HS-27A (cell line): ENCODE data around the gene SHC4.
"Not testable (repeated sequence)": the region's sequence is repeated elsewhere in the genome, so short reads cannot be mapped to it uniquely, and the experiment has no call there.

Experiments used
- DNase-seq: peaks from one replicate; pipeline ENCODE4 v3.0.0-alpha.2; 2012; ENCODE audit warnings: low read depth, missing footprints

SHC4 gene

DNA sequence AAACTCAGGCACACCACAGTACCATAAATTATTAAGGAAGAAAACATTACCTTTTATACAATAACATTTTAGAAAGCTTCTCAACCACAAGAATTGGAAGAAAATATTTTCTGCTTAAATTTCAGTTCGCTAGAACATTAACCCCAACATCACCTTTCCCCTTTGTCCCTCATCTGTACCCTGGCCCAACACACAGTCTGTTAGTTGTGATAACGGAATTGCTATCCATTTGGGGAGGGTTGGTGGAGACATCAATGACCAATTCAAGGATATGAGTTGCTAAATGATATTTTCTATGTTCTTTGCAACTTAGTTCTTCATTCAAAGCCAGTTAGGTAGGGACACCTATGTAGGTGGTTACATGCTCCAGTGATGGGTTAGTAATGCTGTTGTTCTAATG is 80.0 kb downstream of the SHC4 start:
- DNase-seq, result no peak

DNA sequence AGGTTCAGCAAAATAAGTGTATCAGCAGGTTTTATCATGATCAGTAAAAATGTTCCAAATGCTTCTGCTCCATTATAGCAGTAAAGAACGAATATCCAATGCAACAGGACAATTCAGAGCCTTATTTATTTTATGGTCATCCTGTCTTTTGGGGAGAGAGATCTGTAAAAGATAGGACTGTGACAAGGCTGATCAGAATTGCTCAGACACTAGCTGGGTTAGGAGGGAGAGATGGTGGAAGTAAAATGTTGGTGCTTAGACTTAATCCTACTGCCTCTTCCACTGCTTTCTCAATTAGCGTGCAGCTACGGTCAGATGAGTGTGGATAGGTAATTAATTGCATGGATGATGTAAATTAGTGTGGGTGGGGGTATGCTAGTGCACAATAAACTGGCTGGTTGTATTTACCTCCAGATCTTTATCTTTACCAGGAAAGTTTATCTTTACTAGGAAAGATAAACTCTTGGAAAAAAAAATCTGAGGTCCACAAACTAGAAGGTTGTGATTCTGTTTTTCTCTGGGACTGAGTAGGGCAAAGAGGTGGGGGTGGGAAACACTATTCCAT is 83.6 kb downstream of the SHC4 start:
- no peak for DNase-seq

DNA sequence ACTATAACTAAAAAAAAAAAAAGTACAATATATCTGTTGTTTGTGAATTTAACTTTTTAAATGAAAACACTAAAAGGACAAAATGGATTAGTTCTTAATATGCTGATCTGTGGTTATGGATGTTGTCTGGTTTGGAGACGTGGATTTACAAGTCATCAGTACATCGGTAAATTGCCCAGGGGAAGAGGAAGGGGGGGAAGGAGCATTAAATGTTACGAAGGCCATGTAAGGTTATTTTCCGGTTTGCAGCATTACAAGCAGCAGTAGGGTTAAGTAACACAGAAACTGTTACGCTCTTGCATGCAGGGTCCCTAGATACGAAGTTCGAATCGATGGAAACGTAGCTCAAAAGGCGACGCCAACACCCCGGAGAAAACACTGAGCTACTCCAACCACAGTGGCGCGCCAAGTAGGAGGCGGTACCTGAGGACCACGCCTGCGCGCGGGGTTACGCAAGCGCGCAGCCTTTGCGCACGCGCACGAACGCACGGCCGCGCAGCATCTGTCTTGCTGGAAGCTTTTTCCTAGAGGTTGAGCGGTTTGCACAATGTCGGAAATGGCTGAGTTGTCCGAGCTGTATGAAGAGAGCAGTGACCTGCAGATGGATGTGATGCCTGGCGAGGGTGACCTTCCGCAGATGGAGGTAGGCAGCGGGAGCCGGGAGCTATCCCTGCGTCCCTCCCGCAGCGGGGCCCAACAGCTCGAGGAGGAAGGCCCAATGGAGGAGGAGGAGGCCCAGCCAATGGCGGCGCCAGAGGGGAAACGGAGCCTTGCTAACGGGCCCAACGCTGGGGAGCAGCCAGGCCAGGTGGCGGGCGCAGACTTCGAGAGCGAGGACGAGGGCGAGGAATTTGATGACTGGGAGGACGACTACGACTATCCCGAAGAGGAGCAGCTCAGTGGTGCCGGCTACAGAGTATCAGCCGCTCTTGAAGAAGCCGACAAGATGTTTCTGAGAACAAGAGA is 85.8 kb downstream of the SHC4 start, which contains the start of gene EID1:
Gene EID1 (plus strand): TSS at position 505 of the 966 bp plus-strand sequence. CDS start 43 bp downstream, at position 548.
- peak; percentile 88 for DNase-seq

DNA sequence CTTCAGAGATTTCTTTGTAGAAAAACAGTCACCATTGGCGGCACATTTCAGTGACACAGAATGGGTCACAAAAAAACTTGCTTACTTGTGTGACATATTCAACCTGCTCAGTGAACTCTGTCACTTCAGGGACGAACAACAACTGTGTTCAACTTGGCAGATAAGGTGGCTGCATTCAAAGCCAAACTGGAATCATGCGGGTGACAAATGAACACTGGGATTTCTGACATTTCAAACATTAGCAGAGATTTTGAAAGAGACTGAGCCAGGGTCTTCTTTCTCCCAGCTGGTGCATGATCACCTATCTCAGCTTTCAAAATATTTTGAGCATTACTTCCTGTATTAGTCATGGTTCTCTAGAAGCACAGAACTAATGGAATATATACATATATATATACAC is 87.7 kb downstream of the SHC4 start:
- no peak for DNase-seq

DNA sequence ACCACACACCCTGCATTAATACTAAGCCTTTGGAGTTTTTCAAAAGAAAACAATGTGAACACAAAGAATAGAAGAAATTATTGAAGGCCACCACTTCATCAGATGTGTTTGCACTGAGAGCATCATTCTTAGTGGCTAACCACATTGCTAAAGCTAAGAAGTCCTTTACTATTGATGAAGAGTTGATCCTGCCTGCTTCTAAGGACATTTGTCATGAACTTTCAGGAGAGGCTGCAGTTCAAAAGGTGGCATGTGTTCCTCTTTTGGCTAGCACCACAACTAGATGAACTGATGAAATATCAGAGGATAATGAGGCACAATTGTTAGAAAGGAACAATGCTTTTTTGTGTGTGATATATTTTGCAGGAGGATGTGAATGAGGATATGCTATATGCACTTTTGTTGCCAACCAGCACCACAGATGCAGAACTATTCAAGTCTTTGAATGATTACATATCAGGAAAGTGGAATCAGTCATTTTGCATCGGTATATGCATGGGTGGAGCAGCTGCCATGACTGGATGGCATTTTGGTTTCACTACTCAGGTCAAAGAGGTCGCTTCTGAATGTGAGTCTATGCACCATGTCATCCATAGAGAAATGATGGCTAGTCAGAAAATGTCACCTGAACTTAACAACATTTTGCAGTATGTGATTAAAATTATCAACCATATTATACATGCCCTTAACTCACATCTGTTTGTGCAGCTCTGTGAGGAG is 88.3 kb downstream of the SHC4 start:
- DNase-seq, result no peak

DNA sequence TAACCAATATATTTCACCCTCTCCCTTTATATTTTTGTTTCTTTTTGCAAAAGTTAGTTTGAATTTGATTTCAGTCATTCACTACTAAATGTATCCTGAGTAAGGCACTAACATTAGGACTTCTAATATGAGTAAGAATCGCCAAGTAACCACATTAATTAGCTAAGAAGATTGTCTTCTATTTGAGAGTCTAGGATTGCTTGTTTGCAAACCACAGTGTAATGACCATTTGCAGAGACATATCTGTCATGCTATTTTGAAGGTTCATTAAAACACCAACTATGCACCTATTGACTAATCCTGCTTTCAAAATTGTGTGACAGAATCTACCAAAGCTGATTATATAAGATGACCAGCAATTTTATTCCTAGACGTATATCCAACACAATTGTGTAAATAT is 91.1 kb downstream of the SHC4 start:
- no peak for DNase-seq

DNA sequence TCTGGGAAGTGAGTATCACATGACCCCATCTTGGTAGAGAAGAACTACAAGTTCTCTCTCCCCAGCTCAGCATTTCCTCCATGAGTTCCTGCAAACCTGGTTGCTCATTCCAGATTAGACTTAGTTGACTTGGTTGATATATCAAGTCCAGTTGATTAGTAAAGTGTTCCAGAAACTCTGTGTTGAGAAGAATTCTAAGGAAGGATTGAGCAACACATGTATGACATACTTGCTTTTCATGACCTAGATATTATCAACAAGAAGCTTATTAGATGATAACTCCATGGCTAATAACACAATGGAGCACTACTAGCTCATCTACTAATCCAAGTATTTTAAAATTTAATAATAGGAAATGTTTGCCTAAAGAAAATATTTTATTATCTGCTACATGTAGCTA is 92.2 kb downstream of the SHC4 start:
- DNase-seq, result no peak

DNA sequence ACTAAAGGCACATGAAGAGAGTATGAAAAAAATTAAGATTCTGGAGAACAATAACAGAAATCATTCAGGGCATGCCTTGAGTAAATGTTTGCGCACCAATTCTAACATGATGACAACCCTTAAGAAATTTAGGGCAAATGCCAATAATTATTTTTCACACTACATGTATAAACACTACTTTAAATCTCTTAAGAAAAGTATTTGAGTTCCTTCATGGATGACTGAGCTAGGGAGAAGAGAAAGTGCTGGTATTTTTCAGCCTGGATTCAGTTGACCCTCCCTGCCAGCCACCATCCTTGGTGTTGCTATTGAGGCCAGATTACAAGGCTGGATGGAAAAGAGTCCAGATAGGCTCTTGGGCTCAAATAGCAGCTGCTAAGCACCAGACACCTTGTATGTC is 93.8 kb downstream of the SHC4 start:
- DNase-seq, result no peak

DNA sequence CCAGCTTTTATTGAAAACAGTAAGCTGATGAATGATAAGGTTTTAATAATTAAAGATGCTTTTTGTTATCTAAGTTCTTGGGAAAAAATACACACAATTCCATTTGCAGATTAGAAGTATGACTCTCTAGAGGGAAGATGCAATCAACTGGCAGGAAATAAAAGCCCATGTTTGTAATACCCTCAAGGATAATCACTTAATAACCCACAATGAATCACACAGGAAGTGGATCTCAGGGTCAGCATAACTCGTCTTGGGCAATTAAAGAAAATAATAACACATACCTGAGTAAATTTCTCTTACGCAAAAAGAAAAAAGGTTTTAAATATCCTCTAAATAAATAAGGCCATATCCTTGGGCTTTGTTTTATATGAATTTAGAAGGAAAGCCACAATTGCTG is 95.2 kb downstream of the SHC4 start:
- no peak for DNase-seq

DNA sequence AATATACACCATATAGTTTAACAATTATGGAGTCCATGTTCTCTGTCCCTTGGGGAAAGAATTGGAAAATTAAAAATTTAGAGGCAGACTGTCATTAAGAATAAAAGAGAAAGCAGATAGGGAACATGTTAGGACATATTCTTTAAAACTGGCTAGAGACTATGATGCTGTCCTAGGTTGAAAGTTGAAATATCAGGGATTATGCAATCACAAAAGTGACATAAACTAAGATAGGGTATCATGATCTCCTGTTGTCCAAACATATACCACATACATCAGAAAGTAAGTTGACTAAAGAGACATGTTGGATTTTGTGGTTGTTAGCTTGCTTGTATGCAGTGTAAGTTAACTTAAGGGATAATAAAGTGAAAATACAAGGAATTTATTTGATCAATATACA is 95.7 kb downstream of the SHC4 start:
- DNase-seq, result no peak

DNA sequence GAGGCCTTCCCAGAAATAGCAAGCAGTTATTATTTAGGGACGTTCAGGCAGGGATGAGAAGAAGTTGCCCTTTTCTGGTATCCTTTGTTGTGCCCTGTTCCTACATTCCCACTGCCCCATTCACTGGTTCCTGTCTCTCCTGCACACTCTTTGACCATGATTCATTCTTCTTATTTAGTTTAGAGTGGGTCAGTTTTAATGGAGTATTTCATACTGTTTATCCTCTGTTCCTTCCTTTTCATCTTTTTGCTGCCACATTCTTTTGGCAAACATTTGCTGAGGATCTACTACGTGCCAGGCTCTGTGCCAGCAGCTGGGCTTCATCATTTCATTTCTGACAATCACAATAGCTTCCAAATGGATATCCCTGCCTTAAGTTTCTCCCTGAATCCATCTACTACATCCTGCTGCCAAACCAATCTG is 97.6 kb downstream of the SHC4 start:
- DNase-seq, result no peak

DNA sequence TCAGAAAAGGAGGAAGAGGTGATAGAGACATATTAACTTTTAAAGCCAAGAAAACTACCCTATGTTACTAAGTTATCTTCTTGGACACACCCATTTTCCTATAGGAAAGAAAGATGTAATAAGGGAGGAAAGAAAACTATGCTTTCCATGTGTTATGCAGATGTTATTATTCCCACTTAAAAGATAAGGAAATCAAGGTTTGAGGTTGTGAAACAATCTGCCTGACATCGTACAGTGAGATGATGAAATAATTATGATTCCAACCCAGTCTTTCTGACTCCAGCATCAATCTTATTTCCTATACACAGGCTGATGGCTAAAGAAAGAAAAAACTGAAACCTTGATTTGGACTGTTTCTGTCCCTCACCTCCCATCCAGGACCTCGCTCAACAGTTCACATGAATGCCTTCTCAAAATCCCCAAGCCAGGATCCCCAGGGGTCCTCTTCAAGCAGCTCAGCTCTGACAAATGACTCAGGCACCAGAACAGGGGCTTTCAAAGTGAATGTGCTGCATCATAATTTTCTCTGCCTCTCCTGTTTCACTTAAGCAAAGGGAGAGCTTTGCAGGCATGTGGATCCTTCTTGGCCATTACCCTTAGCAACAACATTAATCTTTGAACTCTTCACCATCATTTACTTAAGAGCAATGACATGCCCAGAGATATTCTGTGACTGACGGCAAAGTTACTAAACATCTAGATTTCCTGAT is 98.2 kb downstream of the SHC4 start:
- no peak for DNase-seq

DNA sequence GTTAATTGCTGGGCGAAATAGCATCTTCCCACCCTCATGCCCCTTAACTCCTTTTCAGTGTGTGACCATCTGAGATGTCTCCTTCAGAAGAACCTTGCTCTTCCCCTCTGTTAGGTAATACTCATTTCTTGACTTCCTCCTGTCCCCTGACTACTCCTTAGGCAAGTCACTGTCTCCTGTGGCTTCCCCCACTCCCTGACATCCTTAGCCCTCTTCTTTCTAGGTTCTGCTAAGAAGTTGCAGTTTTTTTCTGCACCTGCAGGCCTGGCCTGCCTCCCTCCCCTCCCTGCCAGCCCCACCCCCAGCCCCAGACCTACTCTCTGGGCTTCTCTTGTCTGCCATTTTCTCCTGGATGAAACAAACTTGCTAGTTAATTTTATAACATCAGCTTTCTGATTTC is 101.0 kb downstream of the SHC4 start:
- DNase-seq, result no peak

DNA sequence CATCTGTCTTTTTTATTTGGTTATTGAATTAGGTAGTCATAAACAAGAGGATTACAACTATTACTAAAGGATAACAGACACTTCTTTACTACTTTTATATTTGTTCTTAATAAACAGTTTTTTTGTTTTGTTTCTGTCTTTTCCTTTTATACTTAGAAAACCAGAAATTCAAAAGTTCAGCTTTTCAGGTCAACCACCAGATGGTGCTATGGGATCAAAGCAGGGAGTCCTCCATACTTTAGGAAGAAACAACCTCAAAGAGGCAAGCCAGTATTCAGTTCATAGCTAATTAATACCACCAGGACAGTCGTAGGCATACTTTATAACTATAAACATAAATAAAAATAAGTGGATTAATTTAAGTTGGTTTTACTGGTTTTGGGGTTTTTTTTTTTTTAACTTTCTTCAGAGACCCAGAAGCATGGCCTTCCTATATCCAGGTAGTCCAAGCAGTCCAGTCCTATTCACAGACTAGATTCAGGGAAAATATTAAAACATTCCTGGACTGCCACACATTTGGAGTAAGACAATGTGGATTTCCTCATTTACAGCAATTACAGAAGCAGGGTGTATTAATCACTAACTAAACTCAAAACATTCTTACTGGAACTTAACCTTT is 101.8 kb downstream of the SHC4 start:
- no peak for DNase-seq

DNA sequence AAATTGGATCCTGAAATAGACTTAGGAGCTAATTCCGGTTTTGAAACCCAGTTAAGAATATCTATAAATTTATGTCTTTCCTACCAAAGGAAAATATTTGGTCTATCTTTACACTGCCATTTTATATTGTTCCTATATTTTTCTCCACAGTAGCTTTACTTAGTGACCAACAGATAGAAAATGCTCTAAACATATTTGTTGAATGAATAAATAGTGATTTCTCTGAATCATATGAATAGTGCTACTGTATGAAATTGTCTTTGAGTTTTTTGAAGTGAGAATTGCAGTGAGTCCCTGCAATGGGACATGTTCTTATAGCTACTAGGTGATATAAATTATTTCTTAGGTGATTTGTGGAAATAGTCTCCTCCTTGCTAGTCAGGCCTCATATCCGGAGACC is 104.3 kb downstream of the SHC4 start:
- DNase-seq, result no peak

DNA sequence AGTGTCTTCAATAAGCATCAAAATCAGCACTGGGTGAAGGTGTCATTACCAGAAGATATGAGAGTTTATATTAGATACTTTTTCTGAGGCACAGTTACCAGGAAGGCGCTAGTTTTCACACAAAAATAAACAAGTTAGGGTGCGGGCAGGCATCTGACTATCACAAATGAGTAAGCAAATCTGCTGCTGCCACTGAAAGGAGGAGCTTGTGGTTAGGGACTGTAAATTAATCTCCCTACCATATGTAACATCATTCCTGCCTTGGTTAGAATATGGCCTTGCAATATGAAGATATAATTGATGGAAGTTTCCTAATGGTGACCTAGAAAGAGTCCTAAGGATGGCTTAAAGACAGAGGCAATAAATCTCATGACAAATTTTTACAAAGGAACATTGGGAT is 105.3 kb downstream of the SHC4 start:
- no peak for DNase-seq

DNA sequence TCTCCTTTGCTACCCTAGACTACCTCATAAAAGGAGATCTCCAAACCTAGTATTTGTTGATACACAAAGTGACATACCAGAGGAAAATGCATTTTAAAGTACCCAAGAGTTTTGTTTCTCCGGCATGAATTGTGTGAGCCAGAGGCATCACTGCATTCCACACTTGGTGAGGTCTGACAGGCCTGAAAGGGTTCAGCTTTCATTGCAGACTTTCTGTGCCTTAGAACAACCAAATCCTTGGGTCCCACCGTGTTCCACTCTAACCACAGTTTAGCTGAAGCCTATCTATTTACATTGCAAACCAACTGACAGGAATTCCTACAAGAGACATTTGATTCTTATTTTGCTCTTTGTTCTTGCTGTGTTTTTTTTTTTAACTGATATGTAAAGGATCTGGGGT is 106.8 kb downstream of the SHC4 start:
- no peak for DNase-seq

DNA sequence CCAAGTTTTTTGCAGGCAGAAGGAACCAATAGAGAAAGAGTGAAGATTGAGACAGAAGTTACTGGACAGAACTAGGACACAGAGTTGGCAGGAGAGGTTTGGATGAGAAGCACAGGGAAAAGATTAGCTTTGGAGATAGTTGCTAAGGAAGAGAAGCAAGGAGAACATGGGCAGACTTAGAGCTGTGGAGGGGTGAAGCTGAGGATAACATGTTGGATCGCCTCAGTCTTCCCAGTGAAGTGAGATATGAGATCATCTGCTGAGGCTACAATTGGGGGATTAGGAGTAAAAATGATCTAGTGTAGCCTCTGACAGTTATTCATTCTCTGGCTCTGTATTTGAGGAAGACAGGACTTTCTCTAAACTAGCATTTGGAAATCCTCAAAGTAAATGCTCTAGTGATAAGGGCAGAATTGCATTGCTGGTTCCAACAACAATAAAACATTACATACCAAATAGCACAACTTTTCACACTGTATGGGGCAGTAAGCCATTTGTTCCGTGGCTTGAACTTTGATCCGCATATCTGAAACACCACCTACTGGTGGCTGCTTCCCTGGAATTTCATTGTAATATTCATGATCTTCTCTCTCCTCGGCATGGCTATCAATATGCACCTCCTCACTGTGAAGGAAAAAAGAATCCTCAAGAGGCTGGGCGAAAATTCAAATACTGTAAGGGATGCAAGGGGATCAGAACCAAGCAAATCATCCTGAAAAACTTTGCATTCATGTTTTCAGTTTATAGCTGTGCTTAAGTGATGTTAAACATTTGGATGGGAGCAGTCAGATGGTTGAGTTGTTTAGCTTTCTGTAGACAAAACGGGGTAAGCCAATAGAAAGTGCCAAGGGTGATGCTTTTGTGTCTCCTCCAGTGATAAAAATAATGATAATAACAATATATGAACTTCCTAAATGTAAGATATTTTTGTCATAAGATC is 107.9 kb downstream of the SHC4 start:
- no peak for DNase-seq

DNA sequence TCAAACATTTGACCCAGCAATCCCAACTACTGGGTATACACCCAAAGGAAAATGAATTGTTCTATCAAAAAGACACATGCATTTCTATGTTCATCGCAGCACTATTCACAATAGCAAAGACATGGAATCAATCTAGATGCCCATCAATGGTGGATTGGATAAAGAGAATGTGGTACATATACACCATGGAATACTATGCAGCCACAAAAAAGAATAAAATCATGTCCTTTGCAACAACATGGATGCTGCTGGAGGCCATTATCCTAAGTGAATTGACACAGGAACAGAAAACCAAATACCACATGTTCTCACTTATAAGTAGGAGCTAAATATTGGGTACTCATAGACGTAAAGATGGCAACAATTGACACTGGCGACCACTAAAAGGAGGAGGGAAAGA is 109.3 kb downstream of the SHC4 start:
- not testable (repeated sequence) for DNase-seq

DNA sequence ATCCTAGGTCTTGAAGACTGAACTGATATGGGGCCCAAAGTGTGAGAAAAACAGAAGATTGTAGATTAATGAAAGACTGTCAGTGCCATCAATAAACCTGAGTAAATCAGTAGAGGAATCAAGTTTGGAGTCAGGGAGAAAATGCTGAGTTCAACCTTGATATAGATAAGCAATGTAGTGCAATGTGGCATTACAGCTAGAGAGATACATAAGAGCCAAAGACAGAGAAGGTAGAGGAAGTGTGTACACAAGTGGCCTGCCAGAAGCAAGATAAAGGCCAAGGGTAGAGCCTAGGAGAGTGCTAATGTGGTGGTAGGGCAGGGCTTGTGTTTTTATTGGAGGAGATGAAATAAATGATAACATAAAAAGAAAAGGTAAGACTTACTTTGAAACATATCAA is 111.8 kb downstream of the SHC4 start:
- no peak for DNase-seq

DNA sequence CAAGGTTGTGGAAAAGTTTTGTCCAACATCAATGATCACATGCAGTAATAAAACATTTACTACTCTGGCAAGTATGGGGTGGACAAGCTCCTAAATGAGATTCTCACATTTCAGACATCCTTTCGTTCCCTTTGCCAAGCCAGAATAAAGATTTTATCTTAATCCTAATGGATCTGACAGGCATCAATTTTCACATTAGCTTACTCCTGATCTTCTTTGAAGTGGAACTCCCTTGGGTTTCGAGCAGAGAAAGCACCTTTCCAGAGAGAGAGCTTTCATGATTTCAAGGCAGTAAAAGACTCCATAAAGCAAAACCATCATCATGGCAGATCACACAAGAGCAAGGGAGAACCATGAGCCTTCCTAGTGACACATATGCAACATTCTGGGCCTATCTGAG is 113.1 kb downstream of the SHC4 start:
- no peak for DNase-seq
